Measurements from ENCODE around the gene EFNA5. TPM values are rescaled to one million over a fixed set of nuclear protein-coding genes. Genes with fewer than 3 reads are reported as not detected.

The EFNA5 gene
- total RNA-seq, 1 experiment from 2014 or later: 0.22 TPM

DNA sequence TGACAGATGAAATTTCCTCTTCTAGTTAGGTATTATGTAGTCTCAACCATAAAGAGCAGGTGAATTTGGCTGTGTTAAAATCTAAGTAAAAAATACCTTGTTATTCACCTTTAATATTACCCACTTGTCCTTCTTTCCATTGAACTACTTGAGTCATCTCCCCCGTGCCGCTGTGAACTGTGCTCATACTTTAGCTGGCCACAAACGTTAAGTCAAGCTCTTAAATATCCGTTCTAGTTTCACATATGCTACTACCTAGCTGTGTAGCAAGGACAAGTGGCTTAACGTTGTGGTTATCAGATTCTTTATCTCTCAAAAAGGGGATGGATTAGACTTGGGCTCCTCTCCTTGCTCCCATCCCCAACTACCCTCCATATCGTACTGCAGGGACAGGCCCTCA, 110.4 kb downstream of the EFNA5 start:
- H3K4me2 ChIP-seq (ENCODE audit: low read length): no peak overlapping the region
- no peaks in the 10 kb centered on the region for H3K27me3 ChIP-seq (ENCODE audit: insufficient read depth, low read length)
- no peaks in the 10 kb centered on the region for H3K79me2 ChIP-seq (ENCODE audit: insufficient read depth, low read length)
- TF ChIP-seq, protein P1, sequence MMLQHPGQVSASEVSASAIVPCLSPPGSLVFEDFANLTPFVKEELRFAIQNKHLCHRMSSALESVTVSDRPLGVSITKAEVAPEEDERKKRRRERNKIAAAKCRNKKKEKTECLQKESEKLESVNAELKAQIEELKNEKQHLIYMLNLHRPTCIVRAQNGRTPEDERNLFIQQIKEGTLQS (IDR thresholded peaks at IDR 0.05): no peak
- TF ChIP-seq SRF (IDR thresholded peaks at IDR 0.05; ENCODE audit: low read depth): no peak
- no peak for TF ChIP-seq ELF1 (IDR thresholded peaks at IDR 0.05; ENCODE audit: borderline replicate concordance, low read depth)
- TF ChIP-seq RAD21 (IDR thresholded peaks at IDR 0.05; ENCODE audit: low read depth): no peak
- TF ChIP-seq ZFX (IDR thresholded peaks at IDR 0.05): no peak
- TF ChIP-seq JUND (IDR thresholded peaks at IDR 0.05): no peak
- intact Hi-C loops (cut with micrococcal nuclease): no loop called here
- H3K9me2 ChIP-seq (ENCODE audit: insufficient read depth): no peaks in the 10 kb centered on the region
- RAD21 ChIA-PET (ENCODE audit: low non-redundant PET in 1 of 2, low total read pairs in 2 of 2, uncharacterized antibody in 2 of 2, unreplicated experiment in 2 of 2): no interaction called here
- H3K9me3 ChIP-seq (ENCODE audit: control insufficient read depth in 1 of 2, insufficient read depth in 1 of 2, low read depth in 1 of 2, low read length in 2 of 2): no peaks in the 10 kb centered on the region
- H3K36me3 ChIP-seq (ENCODE audit: control insufficient read depth in 1 of 2, insufficient read depth in 2 of 2, low read length in 2 of 2): no peaks in the 10 kb centered on the region
- DNase-seq (ENCODE audit: low read depth, low spot score): no peak
- no peak overlapping the region for H3K27ac ChIP-seq (ENCODE audit: low read depth, low read length)
- ATAC-seq: no peak
- CTCF ChIA-PET: no interaction called here
- POLR2A ChIA-PET: no interaction called here
- no peak overlapping the region for H3K4me3 ChIP-seq (replicated peaks in 1 of 2; ENCODE audit: low read depth in 1 of 2, low read length in 2 of 2)
- no peak overlapping the region for H3K9ac ChIP-seq (ENCODE audit: low read length)
- no TSS peak for BruUV-seq (replicated peaks)
- H2AFZ ChIP-seq (ENCODE audit: low read depth, low read length, poor library complexity, severe bottlenecking): no peak overlapping the region
- H4K20me1 ChIP-seq (ENCODE audit: insufficient read depth): no peaks in the 10 kb centered on the region
- H3K4me1 ChIP-seq (ENCODE audit: control insufficient read depth in 1 of 2, insufficient read depth in 2 of 2, low read length in 2 of 2): peaks cover 6 to 15% of the 10 kb centered on the region in 2 experiments; a peak in 3 of 4 replicates

DNA sequence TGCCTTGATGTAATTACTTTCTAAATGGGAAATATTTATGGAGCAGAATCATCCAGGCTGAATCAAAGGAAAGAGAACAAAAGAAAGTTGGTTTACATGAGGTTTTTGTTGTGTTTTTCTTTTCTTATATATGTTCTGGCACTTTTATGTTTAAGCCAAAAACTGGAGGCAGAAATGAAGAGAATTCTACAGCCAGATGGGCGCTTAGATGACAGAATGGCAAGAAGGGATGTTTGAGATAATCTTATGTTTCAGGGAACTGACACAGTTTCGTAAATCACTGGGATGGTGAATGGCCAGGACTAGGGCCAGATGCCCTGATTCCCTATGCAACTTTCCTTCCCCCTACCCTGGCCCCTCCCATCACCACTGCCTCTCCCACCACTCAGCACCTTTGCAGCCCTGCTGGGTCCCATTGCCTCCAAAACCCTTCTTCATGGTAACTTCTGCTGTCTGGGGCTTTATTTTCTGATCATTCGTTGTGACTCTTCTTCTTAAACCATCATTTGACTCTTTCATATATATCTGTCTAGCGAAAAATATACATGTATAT, 111.8 kb downstream of the EFNA5 start:
- Histone ChIP-seq H3K4me3 (replicated peaks in 1 of 2; ENCODE audit: low read depth in 1 of 2, low read length in 2 of 2) (no peak overlapping the region), H3K27ac (ENCODE audit: low read depth, low read length) (no peak overlapping the region), H3K27me3 (ENCODE audit: insufficient read depth, low read length) (no peaks in the 10 kb centered on the region), H3K79me2 (ENCODE audit: insufficient read depth, low read length) (no peaks in the 10 kb centered on the region), H2AFZ (ENCODE audit: low read depth, low read length, poor library complexity, severe bottlenecking) (no peak overlapping the region), H3K9me3 (ENCODE audit: control insufficient read depth in 1 of 2, insufficient read depth in 1 of 2, low read depth in 1 of 2, low read length in 2 of 2) (no peaks in the 10 kb centered on the region), H3K4me2 (ENCODE audit: low read length) (no peak overlapping the region), H3K4me1 (ENCODE audit: control insufficient read depth in 1 of 2, insufficient read depth in 2 of 2, low read length in 2 of 2) (peaks cover 6 to 15% of the 10 kb centered on the region in 2 experiments; a peak in 3 of 4 replicates), H3K9me2 (ENCODE audit: insufficient read depth) (no peaks in the 10 kb centered on the region), H3K9ac (ENCODE audit: low read length) (no peak overlapping the region), H4K20me1 (ENCODE audit: insufficient read depth) (no peaks in the 10 kb centered on the region), H3K36me3 (ENCODE audit: control insufficient read depth in 1 of 2, insufficient read depth in 2 of 2, low read length in 2 of 2) (no peaks in the 10 kb centered on the region)
- ChIA-PET RAD21 (ENCODE audit: low non-redundant PET in 1 of 2, low total read pairs in 2 of 2, uncharacterized antibody in 2 of 2, unreplicated experiment in 2 of 2) (no interaction called here), POLR2A (no interaction called here), CTCF (interaction anchor here (2.2 kb wide), 1 partner anchor 13 kb away, joined by 17 read pairs; no protein-coding TSS in a partner anchor)
- DNase-seq (ENCODE audit: low read depth, low spot score): no peak
- no peak for ATAC-seq
- intact Hi-C loops (cut with micrococcal nuclease): no loop called here
- no peak for TF ChIP-seq FOSL1 (IDR thresholded peaks at IDR 0.05; ENCODE audit: low read depth)
- TF ChIP-seq POLR2A (IDR thresholded peaks at IDR 0.05; ENCODE audit: borderline replicate concordance, extremely low read depth, insufficient read depth, insufficient read length): no peak
- TF ChIP-seq, protein P2, sequence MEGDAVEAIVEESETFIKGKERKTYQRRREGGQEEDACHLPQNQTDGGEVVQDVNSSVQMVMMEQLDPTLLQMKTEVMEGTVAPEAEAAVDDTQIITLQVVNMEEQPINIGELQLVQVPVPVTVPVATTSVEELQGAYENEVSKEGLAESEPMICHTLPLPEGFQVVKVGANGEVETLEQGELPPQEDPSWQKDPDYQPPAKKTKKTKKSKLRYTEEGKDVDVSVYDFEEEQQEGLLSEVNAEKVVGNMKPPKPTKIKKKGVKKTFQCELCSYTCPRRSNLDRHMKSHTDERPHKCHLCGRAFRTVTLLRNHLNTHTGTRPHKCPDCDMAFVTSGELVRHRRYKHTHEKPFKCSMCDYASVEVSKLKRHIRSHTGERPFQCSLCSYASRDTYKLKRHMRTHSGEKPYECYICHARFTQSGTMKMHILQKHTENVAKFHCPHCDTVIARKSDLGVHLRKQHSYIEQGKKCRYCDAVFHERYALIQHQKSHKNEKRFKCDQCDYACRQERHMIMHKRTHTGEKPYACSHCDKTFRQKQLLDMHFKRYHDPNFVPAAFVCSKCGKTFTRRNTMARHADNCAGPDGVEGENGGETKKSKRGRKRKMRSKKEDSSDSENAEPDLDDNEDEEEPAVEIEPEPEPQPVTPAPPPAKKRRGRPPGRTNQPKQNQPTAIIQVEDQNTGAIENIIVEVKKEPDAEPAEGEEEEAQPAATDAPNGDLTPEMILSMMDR (IDR thresholded peaks at IDR 0.05 in 2 of 3, conservative IDR thresholded peaks at IDR 0.05 in 1 of 3; ENCODE audit: borderline replicate concordance in 1 of 3, insufficient read depth in 1 of 3, low read depth in 2 of 3, low read length in 2 of 3): no peak
- no peak for TF ChIP-seq YY1 (IDR thresholded peaks at IDR 0.05; ENCODE audit: extremely low read depth, insufficient replicate concordance, low read depth, low read length)
- TF ChIP-seq, protein P3, sequence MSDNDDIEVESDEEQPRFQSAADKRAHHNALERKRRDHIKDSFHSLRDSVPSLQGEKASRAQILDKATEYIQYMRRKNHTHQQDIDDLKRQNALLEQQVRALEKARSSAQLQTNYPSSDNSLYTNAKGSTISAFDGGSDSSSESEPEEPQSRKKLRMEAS (IDR thresholded peaks at IDR 0.05): no peak
- TF ChIP-seq JUND (IDR thresholded peaks at IDR 0.05): no peak
- TF ChIP-seq, protein P1 (IDR thresholded peaks at IDR 0.05): no peak
- no peak for TF ChIP-seq RAD21 (IDR thresholded peaks at IDR 0.05; ENCODE audit: low read depth)
- TF ChIP-seq POLR2AphosphoS5 (IDR thresholded peaks at IDR 0.05; ENCODE audit: low read depth, low read length): no peak
- no peak for TF ChIP-seq ELF1 (IDR thresholded peaks at IDR 0.05; ENCODE audit: borderline replicate concordance, low read depth)
- no peak for TF ChIP-seq SRF (IDR thresholded peaks at IDR 0.05; ENCODE audit: low read depth)
- TF ChIP-seq SIN3A (IDR thresholded peaks at IDR 0.05; ENCODE audit: low read depth): no peak
- TF ChIP-seq, protein P4, sequence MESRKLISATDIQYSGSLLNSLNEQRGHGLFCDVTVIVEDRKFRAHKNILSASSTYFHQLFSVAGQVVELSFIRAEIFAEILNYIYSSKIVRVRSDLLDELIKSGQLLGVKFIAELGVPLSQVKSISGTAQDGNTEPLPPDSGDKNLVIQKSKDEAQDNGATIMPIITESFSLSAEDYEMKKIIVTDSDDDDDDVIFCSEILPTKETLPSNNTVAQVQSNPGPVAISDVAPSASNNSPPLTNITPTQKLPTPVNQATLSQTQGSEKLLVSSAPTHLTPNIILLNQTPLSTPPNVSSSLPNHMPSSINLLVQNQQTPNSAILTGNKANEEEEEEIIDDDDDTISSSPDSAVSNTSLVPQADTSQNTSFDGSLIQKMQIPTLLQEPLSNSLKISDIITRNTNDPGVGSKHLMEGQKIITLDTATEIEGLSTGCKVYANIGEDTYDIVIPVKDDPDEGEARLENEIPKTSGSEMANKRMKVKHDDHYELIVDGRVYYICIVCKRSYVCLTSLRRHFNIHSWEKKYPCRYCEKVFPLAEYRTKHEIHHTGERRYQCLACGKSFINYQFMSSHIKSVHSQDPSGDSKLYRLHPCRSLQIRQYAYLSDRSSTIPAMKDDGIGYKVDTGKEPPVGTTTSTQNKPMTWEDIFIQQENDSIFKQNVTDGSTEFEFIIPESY (IDR thresholded peaks at IDR 0.05; ENCODE audit: extremely low read depth, insufficient replicate concordance, low read length): no peak
- no peak for TF ChIP-seq ZNF274 (IDR thresholded peaks at IDR 0.05; ENCODE audit: low read depth, low read length)
- BruUV-seq (replicated peaks): no TSS peak
